GM10266 (cell line): ENCODE data around the gene NEGR1.

ENCODE experiments used
- DNase-seq: peaks from one replicate; pipeline ENCODE4 v3.0.0; 2012; ENCODE audit errors: extremely low spot score
- TF ChIP-seq, protein P1 (sequence below): IDR thresholded peaks from 2 replicates; pipeline ENCODE4 v1.5.1; 2012; ENCODE audit warnings: mild to moderate bottlenecking, low read depth; ENCODE audit not compliant: control insufficient read depth, insufficient read depth; ENCODE audit errors: missing control alignments

Gene NEGR1

DNA sequence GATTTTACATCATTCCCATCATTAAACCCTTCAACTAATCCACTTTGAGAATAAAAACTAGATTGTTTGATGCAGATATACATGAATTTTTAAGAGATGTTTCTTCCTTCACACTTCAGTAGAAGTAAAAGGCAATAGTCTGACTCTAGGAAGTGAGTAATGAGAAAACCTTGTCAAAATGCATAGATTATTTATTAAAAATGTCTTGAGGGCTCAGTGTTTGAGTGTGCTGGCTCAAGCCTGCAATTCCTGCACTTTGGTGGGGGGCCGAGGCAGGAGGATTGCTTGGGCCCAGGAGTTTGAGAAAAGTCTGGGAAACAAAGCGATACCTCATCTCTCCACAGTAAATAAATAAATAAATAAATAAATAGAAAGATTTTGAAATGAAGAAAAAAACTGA, 177.1 kb downstream of the NEGR1 start:
- no peak for DNase-seq

GRCh38 chr1:72101840-72102632, 180.3 kb downstream of the NEGR1 start:
- no peak for DNase-seq
- TF ChIP-seq, protein P1, sequence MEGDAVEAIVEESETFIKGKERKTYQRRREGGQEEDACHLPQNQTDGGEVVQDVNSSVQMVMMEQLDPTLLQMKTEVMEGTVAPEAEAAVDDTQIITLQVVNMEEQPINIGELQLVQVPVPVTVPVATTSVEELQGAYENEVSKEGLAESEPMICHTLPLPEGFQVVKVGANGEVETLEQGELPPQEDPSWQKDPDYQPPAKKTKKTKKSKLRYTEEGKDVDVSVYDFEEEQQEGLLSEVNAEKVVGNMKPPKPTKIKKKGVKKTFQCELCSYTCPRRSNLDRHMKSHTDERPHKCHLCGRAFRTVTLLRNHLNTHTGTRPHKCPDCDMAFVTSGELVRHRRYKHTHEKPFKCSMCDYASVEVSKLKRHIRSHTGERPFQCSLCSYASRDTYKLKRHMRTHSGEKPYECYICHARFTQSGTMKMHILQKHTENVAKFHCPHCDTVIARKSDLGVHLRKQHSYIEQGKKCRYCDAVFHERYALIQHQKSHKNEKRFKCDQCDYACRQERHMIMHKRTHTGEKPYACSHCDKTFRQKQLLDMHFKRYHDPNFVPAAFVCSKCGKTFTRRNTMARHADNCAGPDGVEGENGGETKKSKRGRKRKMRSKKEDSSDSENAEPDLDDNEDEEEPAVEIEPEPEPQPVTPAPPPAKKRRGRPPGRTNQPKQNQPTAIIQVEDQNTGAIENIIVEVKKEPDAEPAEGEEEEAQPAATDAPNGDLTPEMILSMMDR: no peak

More for the DNA sequence above, 177.1 kb downstream of the NEGR1 start:
- TF ChIP-seq, protein P1: no peak

GRCh38 chr1:72100771-72101170, 181.6 kb downstream of the NEGR1 start:
- TF ChIP-seq, protein P1: no peak
- DNase-seq: no peak

DNA sequence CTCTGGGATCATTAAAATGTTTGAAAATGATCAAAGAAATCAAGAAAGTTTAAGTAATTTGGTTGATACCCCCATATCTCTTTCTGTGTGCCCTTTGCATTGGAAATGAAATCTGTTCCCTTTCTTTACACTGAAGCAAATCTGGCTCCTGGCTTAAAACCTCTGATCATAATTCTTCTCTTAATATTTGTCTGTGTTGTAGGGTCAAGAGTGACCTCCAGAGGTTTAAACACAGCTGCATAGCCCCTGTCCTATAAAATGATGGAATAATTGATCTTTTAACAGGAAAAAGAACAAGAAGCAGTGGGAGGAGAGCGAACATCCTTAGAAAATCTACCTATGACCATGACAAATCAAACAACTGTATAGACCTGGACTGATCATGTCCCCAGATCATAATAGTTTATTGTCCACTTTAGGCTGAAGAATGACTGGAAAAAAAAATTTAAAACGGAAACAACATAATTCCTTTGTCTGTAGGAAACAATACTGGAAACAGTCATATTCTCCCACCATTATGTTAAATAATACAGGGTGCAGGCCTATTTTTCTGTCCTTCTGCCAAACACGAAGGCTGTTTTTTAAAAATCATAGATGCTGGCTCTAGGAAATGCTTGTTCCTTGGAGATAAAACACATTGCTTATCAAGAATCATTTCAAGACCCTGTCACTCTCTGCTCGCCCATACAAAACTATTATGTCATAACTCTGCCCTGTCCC, 184.3 kb downstream of the NEGR1 start:
- no peak for DNase-seq
- TF ChIP-seq, protein P1: no peak

DNA sequence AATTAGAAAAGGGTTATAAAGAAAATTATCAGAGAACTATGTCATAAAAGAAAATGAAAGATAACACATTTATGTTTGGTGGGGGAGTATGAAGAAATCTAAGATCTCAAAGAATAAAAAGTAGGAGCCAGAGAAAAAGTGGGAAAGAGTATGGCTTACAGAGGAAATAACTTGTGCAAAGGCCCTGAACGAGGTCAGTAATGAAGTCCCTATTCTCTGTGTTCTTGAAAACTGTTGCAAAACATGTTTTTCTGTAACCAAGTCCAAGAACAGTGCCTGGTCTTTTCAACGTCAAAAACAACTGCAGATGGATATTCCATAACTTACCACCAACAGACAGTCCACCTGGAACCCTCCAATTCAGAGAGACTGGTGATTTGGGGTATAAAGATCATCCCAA, 188.1 kb downstream of the NEGR1 start:
- DNase-seq: no peak
- TF ChIP-seq, protein P1: no peak

GRCh38 chr1:72086394-72086793, 195.9 kb downstream of the NEGR1 start:
- TF ChIP-seq, protein P1: no peak
- no peak for DNase-seq

DNA sequence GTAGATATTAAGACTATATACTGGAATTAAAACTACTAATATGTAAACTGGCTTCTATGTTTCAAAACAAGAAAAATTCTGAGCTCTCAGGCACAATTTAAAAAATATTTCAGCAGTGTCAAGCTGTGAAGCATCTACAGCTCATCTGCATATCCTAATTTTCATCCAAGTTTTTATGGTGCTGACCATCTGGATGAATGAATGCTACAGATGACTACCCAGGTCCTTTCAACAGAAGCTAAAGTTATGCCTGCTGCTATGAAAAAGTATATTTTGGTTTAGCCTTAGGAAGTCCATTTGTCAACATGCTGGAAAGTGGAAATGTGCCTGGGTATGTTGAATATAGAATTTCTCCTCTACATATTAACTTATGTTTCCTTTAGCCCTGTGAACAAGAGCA, 206.9 kb downstream of the NEGR1 start:
- TF ChIP-seq, protein P1: no peak
- DNase-seq: no peak
